Neural progenitor cell (in vitro differentiated cells): ENCODE data around the gene RCOR1.

Experiments
- CTCF ChIP-seq: fragments of 200-600 bp; sonication (generic); IDR thresholded peaks from 2 replicates; pipeline ENCODE4 v1.5.1; 2017; ENCODE audit warnings: antibody characterized with exemption, mild to moderate bottlenecking
- EZH2 ChIP-seq: fragments of 200-600 bp; sonication (generic); IDR thresholded peaks from 2 replicates; pipeline ENCODE4 v1.6.1; 2017; ENCODE audit warnings: antibody characterized with exemption, mild to moderate bottlenecking, moderate library complexity
- EZH2phosphoT487 ChIP-seq: fragments of 200-600 bp; sonication (generic); IDR thresholded peaks from 2 replicates; pipeline ENCODE4 v1.6.1; 2017; ENCODE audit warnings: antibody characterized with exemption

DNA sequence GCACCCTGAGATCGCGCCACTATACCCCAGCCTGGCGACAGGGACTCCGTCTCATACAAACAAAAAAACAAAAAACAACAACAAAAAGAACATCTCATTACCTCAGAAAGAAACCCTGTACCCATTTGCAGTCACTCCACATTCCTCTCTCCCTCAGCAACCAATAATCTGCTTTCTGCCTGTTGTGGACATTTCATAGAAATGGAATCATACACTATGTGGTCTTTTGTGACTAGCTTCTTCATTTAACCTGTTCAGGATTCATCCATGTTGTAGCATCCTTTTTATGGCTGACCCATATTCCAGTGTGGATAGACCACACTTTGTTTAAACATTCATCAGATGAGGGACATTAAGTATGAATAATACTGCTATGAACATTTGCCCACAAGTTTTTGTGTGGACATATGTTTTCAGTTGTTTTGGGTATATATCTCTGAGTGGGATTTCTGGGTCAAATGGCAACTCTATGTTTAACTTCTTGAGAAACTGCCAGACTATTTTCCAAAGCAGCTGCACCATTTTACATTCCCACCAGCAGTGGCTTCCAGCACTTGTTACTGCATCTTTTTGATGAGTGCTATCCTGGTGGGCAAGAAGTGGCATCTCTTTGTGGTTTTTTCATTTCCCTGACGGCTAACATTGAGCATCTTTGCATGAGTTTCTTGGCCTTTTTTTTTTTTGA lies 5.9 kb upstream of the RCOR1 start:
- TF ChIP-seq CTCF (no peak), EZH2 (no peak), EZH2phosphoT487 (no peak)
